Heart left ventricle (tissue), 13 donors: ENCODE results near the gene COMMD1.

ENCODE experiments used
- POLR2A ChIP-seq, 2 donors: fragments of 450-650 bp; IDR thresholded peaks; one replicate each; pipeline ENCODE4 v1.6.1; 2017; ENCODE audit warnings: antibody characterized with exemption in 2 of 2, mild to moderate bottlenecking in 2 of 2, moderate library complexity in 2 of 2
- TF ChIP-seq, protein P1 (sequence below), 12 donors: fragments of 200-600 bp; sonication (generic) in 4 of 12; IDR thresholded peaks; one replicate each; pipeline versions ENCODE4 v1.5.0 to v1.8.0; 2018 to 2022; ENCODE audit warnings: antibody characterized with exemption in 12 of 12, mild to moderate bottlenecking in 5 of 12
- donor health status: ischemic (EF 13 %, LVEDD 7.1; RV severe dilation, severe dysfunction).
- donor health status: DM: no; HTN: yes; CAD: no.
- donor health status: DM: no; HTN: no; CAD: no.
- donor health status: ischemic (EF 25% LVEDD 6.9; RV normal size, moderate dysfunction).
- donor health status: ischemic (EF 25% LVEDD 5.7; RV mildly dilated, moderate dysfunction).
- donor health status: ischemic (EF 35%, LVEDD 5.7; RV mildly dilated, moderate dysfunction).
- donor health status: nonischemic (EF 11% LVEDD 7.7; RV severe dilation, severe dysfunction).
- donor health status: DM: yes; HTN: yes; CAD: no.
- donor health status: PGD.
- donor health status: ischemic (EF 29% LVEDD 5.4; RV normal size, mild dysfunction).
- donor health status: nonischemic (EF 23%, LVEDD 6.1; RV moderate dilation, normal function).

DNA sequence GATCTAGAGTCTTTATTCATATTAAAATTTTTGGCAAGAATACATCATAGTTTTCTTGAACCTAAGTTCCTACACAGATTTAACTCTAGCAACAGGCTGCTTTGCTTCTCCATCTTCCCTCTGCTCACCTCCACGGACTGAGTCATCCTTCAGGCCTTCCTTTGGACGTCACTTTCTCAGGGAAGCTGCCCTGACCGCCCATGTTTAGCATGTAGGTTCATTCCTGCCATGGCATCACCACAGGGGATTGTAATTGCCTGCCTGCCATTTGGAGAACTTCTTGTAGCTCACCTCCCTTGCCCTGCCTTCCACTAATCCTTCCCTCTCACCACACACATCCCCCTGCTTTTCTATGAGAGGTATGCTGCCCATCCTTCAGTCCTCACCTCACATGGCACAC, 246.5 kb downstream of the COMMD1 start:
- TF ChIP-seq, protein P1, sequence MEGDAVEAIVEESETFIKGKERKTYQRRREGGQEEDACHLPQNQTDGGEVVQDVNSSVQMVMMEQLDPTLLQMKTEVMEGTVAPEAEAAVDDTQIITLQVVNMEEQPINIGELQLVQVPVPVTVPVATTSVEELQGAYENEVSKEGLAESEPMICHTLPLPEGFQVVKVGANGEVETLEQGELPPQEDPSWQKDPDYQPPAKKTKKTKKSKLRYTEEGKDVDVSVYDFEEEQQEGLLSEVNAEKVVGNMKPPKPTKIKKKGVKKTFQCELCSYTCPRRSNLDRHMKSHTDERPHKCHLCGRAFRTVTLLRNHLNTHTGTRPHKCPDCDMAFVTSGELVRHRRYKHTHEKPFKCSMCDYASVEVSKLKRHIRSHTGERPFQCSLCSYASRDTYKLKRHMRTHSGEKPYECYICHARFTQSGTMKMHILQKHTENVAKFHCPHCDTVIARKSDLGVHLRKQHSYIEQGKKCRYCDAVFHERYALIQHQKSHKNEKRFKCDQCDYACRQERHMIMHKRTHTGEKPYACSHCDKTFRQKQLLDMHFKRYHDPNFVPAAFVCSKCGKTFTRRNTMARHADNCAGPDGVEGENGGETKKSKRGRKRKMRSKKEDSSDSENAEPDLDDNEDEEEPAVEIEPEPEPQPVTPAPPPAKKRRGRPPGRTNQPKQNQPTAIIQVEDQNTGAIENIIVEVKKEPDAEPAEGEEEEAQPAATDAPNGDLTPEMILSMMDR (IDR thresholded peaks at IDR 0.05), result no peak
- TF ChIP-seq POLR2A (IDR thresholded peaks at IDR 0.05), result no peak
